SU-DHL-6 (cell line): Measurements from ENCODE around the gene SORL1-AS1.

ENCODE experiments used
- H2AFZ ChIP-seq: fragments of 200-600 bp; sonication (generic); 2 replicates; pipeline ENCODE4 v1.6.1; 2014; ENCODE audit warnings: low read depth, mild to moderate bottlenecking, moderate library complexity, mixed read lengths, antibody characterized with exemption, low read length; ENCODE audit not compliant: severe bottlenecking
- H3F3A ChIP-seq: fragments of 200-600 bp; shearing (Covaris generic); 2 replicates; pipeline ENCODE4 v1.6.0; 2016; ENCODE audit warnings: antibody characterized with exemption, mild to moderate bottlenecking; ENCODE audit not compliant: insufficient read depth
- H3K27ac ChIP-seq: fragments of 200-600 bp; sonication (generic); 2 replicates; pipeline ENCODE4 v1.5.1; 2016; ENCODE audit warnings: low read depth, mild to moderate bottlenecking, low read length, moderate library complexity, mixed read lengths
- H3K27me3 ChIP-seq: fragments of 200-600 bp; sonication (generic), shearing (Covaris generic); 2 replicates; pipeline ENCODE4 v1.6.0; 2014; ENCODE audit warnings: mild to moderate bottlenecking, low read length
- H3K36me3 ChIP-seq: fragments of 200-600 bp; sonication (generic); 2 replicates; pipeline ENCODE4 v1.6.1; 2014; ENCODE audit warnings: mild to moderate bottlenecking, low read length, mixed read lengths
- H3K4me2 ChIP-seq: fragments of 300-600, 200-600 bp; shearing (Covaris generic), sonication (generic); 2 replicates; pipeline ENCODE4 v1.6.0; 2014; ENCODE audit warnings: low read length, low read depth, mild to moderate bottlenecking; ENCODE audit not compliant: poor library complexity, severe bottlenecking
- H3K4me3 ChIP-seq: fragments of 200-600 bp; sonication (generic); 2 replicates; pipeline ENCODE4 v1.5.1; 2014; ENCODE audit warnings: antibody characterized with exemption, low read length, mild to moderate bottlenecking, mixed read lengths; ENCODE audit not compliant: insufficient read depth, poor library complexity, severe bottlenecking
- H3K79me2 ChIP-seq: fragments of 200-600 bp; sonication (generic); 2 replicates; pipeline ENCODE4 v1.6.1; 2014; ENCODE audit warnings: mild to moderate bottlenecking, low read length, moderate library complexity; ENCODE audit not compliant: insufficient read depth
- H3K9ac ChIP-seq: fragments of 200-600 bp; sonication (generic); 2 replicates; pipeline ENCODE4 v1.7.0; 2014; ENCODE audit warnings: mild to moderate bottlenecking, low read length
- H3K9me2 ChIP-seq: fragments of 200-600 bp; sonication (generic); replicated peaks from 2 replicates; pipeline ENCODE4 v1.6.1; 2014; ENCODE audit warnings: low read length; ENCODE audit not compliant: insufficient read depth
- H3K9me3 ChIP-seq: fragments of 200-600 bp; sonication (generic); 2 replicates; pipeline ENCODE4 v1.6.1; 2014; ENCODE audit warnings: low read length, mixed read lengths; ENCODE audit not compliant: insufficient read depth
- H4K20me1 ChIP-seq: fragments of 200-600 bp; sonication (generic); 2 replicates; pipeline ENCODE4 v1.6.1; 2014; ENCODE audit warnings: low read depth, mild to moderate bottlenecking, antibody characterized with exemption, low read length, moderate library complexity, mixed read lengths
- CTCF ChIP-seq: fragments of 200-600 bp; sonication (generic); IDR thresholded peaks from one replicate; pipeline ENCODE4 v1.5.1; 2017; ENCODE audit warnings: antibody characterized with exemption, mild to moderate bottlenecking, low read length, moderate library complexity; ENCODE audit not compliant: insufficient read depth, poor library complexity, severe bottlenecking
- EZH2phosphoT487 ChIP-seq: fragments of 200-600 bp; sonication (generic), shearing (Covaris generic); conservative IDR thresholded peaks from 2 replicates; pipeline ENCODE4 v1.6.1; 2018; ENCODE audit warnings: mild to moderate bottlenecking, antibody characterized with exemption, low read length, moderate library complexity, mixed read lengths

Gene SORL1-AS1

GRCh38 chr11:121421149-121421901 is 31.4 kb downstream of the SORL1-AS1 start:
- H3K4me2 ChIP-seq, result peak overlapping the region; percentile 48
- TF ChIP-seq EZH2phosphoT487 (no peak), CTCF (peak; percentile 9)

GRCh38 chr11:121420398-121420797 is 32.4 kb downstream of the SORL1-AS1 start:
- no peaks in the 10 kb centered on the region for H4K20me1 ChIP-seq
- peaks cover 40% of the 10 kb centered on the region for H3F3A ChIP-seq
- H3K36me3 ChIP-seq, result no peaks in the 10 kb centered on the region
- H3K4me2 ChIP-seq, result no peak overlapping the region
- H3K9me2 ChIP-seq, result no peaks in the 10 kb centered on the region
- H3K27me3 ChIP-seq, result no peaks in the 10 kb centered on the region
- no peak overlapping the region for H3K9ac ChIP-seq
- H3K79me2 ChIP-seq, result no peaks in the 10 kb centered on the region
- TF ChIP-seq CTCF (no peak), EZH2phosphoT487 (no peak)
- H2AFZ ChIP-seq, result no peak overlapping the region
- H3K27ac ChIP-seq, result 0 out of 2 replicates have a peak overlapping the region, but pooled peaks have one; percentile 73
- no peaks in the 10 kb centered on the region for H3K9me3 ChIP-seq
- H3K4me3 ChIP-seq, result no peak overlapping the region

More at GRCh38 chr11:121421149-121421901, 31.4 kb downstream of the SORL1-AS1 start:
- Histone ChIP-seq H3K4me3 (peak overlapping the region; percentile 10), H3F3A (peaks cover 45% of the 10 kb centered on the region), H3K9ac (peak overlapping the region; percentile 31), H4K20me1 (no peaks in the 10 kb centered on the region), H3K9me2 (no peaks in the 10 kb centered on the region), H3K27me3 (no peaks in the 10 kb centered on the region), H2AFZ (peak overlapping the region; percentile 54), H3K9me3 (no peaks in the 10 kb centered on the region), H3K79me2 (no peaks in the 10 kb centered on the region), H3K27ac (peak overlapping the region; percentile 73), H3K36me3 (no peaks in the 10 kb centered on the region)

GRCh38 chr11:121419836-121420235 is 32.9 kb downstream of the SORL1-AS1 start:
- Histone ChIP-seq H2AFZ (no peak overlapping the region), H3K27ac (0 out of 2 replicates have a peak overlapping the region, but pooled peaks have one; percentile 1), H3K9ac (no peak overlapping the region), H3K4me3 (no peak overlapping the region), H3K36me3 (no peaks in the 10 kb centered on the region), H3K27me3 (no peaks in the 10 kb centered on the region), H3F3A (peaks cover 40% of the 10 kb centered on the region), H3K4me2 (no peak overlapping the region), H3K79me2 (no peaks in the 10 kb centered on the region), H3K9me2 (no peaks in the 10 kb centered on the region), H4K20me1 (no peaks in the 10 kb centered on the region), H3K9me3 (no peaks in the 10 kb centered on the region)
- TF ChIP-seq CTCF, result no peak
- no peak for TF ChIP-seq EZH2phosphoT487
